Adipocyte (in vitro differentiated cells): ENCODE results near the gene SLC27A2.
A peak's percentile ranks its signal among the peaks of the same experiment; 100 is the strongest.

Source experiments
- DNase-seq: peaks from one replicate; pipeline ENCODE4 v3.0.0-alpha.2; 2015; ENCODE audit warnings: low read depth
- H3K27me3 ChIP-seq: replicated peaks from 2 replicates; pipeline ENCODE4 v1.7.0; 2013; ENCODE audit warnings: mild to moderate bottlenecking, low read length, moderate library complexity; ENCODE audit not compliant: control insufficient read depth, insufficient read depth
- H3K36me3 ChIP-seq: 2 replicates; pipeline ENCODE4 v1.7.0; 2013; ENCODE audit warnings: low read length, mild to moderate bottlenecking, moderate library complexity; ENCODE audit not compliant: control insufficient read depth, insufficient read depth, severe bottlenecking
- H3K4me1 ChIP-seq: 2 replicates; pipeline ENCODE4 v1.7.0; 2013; ENCODE audit warnings: mild to moderate bottlenecking, low read length, moderate library complexity; ENCODE audit not compliant: control insufficient read depth, insufficient read depth
- H3K4me3 ChIP-seq: 2 replicates; pipeline ENCODE4 v1.7.0; 2013; ENCODE audit warnings: mild to moderate bottlenecking, low read length, moderate library complexity
- H3K9ac ChIP-seq: 2 replicates; pipeline ENCODE4 v1.7.0; 2013; ENCODE audit warnings: mild to moderate bottlenecking, low read length, moderate library complexity
- H3K9me3 ChIP-seq: 2 replicates; pipeline ENCODE4 v1.7.0; 2013; ENCODE audit warnings: mild to moderate bottlenecking, low read length, moderate library complexity; ENCODE audit not compliant: control insufficient read depth

SLC27A2 gene

GRCh38 chr15:50241684-50242450 is 59.9 kb downstream of the SLC27A2 start:
- peaks cover 4% of the 10 kb centered on the region for H3K27me3 ChIP-seq
- DNase-seq: peak; percentile 36
- no peak overlapping the region for H3K4me3 ChIP-seq
- no peaks in the 10 kb centered on the region for H3K36me3 ChIP-seq
- H3K4me1 ChIP-seq: no peaks in the 10 kb centered on the region
- H3K9ac ChIP-seq: no peak overlapping the region
- no peaks in the 10 kb centered on the region for H3K9me3 ChIP-seq

- Histone ChIP-seq H3K27me3 (no peaks in the 10 kb centered on the region), H3K9ac (no peak overlapping the region)
- no peak for DNase-seq
Observed at GRCh38 chr15:50244153-50244552, 62.2 kb downstream of the SLC27A2 start.

GRCh38 chr15:50244959-50245624 is 63.1 kb downstream of the SLC27A2 start:
- Histone ChIP-seq H3K9me3 (no peaks in the 10 kb centered on the region), H3K9ac (no peak overlapping the region), H3K27me3 (no peaks in the 10 kb centered on the region), H3K4me1 (peaks cover 6% of the 10 kb centered on the region), H3K4me3 (no peak overlapping the region), H3K36me3 (no peaks in the 10 kb centered on the region)
- DNase-seq: no peak

More at GRCh38 chr15:50244153-50244552, 62.2 kb downstream of the SLC27A2 start:
- H3K4me3 ChIP-seq: no peak overlapping the region
- no peaks in the 10 kb centered on the region for H3K9me3 ChIP-seq
- H3K4me1 ChIP-seq: peaks cover under 1% of the 10 kb centered on the region
- H3K36me3 ChIP-seq: no peaks in the 10 kb centered on the region

- H3K36me3 ChIP-seq: no peaks in the 10 kb centered on the region
- peaks cover 7% of the 10 kb centered on the region for H3K4me1 ChIP-seq
Observed at GRCh38 chr15:50246631-50247030, 64.6 kb downstream of the SLC27A2 start.

GRCh38 chr15:50247819-50248655 is 66.0 kb downstream of the SLC27A2 start:
- no peaks in the 10 kb centered on the region for H3K36me3 ChIP-seq
- H3K27me3 ChIP-seq: peaks cover 13% of the 10 kb centered on the region
- H3K9ac ChIP-seq: no peak overlapping the region
- DNase-seq: no peak
- H3K4me3 ChIP-seq: no peak overlapping the region
- no peaks in the 10 kb centered on the region for H3K9me3 ChIP-seq
- H3K4me1 ChIP-seq: peaks cover 7% of the 10 kb centered on the region

More at GRCh38 chr15:50246631-50247030, 64.6 kb downstream of the SLC27A2 start:
- peaks cover 4% of the 10 kb centered on the region for H3K27me3 ChIP-seq
- H3K9ac ChIP-seq: no peak overlapping the region
- H3K9me3 ChIP-seq: no peaks in the 10 kb centered on the region
- no peak for DNase-seq
- no peak overlapping the region for H3K4me3 ChIP-seq

- Histone ChIP-seq H3K9me3 (no peaks in the 10 kb centered on the region), H3K9ac (no peak overlapping the region), H3K36me3 (no peaks in the 10 kb centered on the region), H3K27me3 (peaks cover 15% of the 10 kb centered on the region), H3K4me3 (no peak overlapping the region), H3K4me1 (peaks cover 7% of the 10 kb centered on the region)
- DNase-seq: no peak
Observed at GRCh38 chr15:50248994-50249582, 67.1 kb downstream of the SLC27A2 start.

- H3K9ac ChIP-seq: no peak overlapping the region
- H3K4me3 ChIP-seq: no peak overlapping the region
- no peaks in the 10 kb centered on the region for H3K36me3 ChIP-seq
- no peaks in the 10 kb centered on the region for H3K9me3 ChIP-seq
- H3K27me3 ChIP-seq: peaks cover 17% of the 10 kb centered on the region
- peaks cover 7% of the 10 kb centered on the region for H3K4me1 ChIP-seq
- DNase-seq: no peak
Observed at GRCh38 chr15:50249704-50250103, 67.7 kb downstream of the SLC27A2 start.

GRCh38 chr15:50250760-50251394 is 68.9 kb downstream of the SLC27A2 start:
- Histone ChIP-seq H3K27me3 (peaks cover 17% of the 10 kb centered on the region), H3K4me1 (peaks cover 7% of the 10 kb centered on the region), H3K9ac (no peak overlapping the region), H3K9me3 (no peaks in the 10 kb centered on the region), H3K4me3 (no peak overlapping the region), H3K36me3 (no peaks in the 10 kb centered on the region)
- DNase-seq: no peak

- H3K4me1 ChIP-seq: peaks cover 7% of the 10 kb centered on the region
- H3K36me3 ChIP-seq: no peaks in the 10 kb centered on the region
- H3K9ac ChIP-seq: no peak overlapping the region
- no peaks in the 10 kb centered on the region for H3K9me3 ChIP-seq
- H3K27me3 ChIP-seq: peaks cover 17% of the 10 kb centered on the region
- no peak for DNase-seq
- H3K4me3 ChIP-seq: no peak overlapping the region
Observed at GRCh38 chr15:50251638-50252182, 69.7 kb downstream of the SLC27A2 start.

GRCh38 chr15:50252556-50252955 is 70.6 kb downstream of the SLC27A2 start:
- Histone ChIP-seq H3K4me3 (no peak overlapping the region), H3K36me3 (no peaks in the 10 kb centered on the region), H3K4me1 (peaks cover 7% of the 10 kb centered on the region), H3K9me3 (no peaks in the 10 kb centered on the region), H3K9ac (no peak overlapping the region), H3K27me3 (peaks cover 17% of the 10 kb centered on the region)
- DNase-seq: no peak
